ENCODE measurements around the gene OR2B2. TPM values are rescaled to one million over a fixed set of nuclear protein-coding genes. Genes with fewer than 3 reads are reported as not detected.
"Not testable (repeated sequence)": the region's sequence is repeated elsewhere in the genome, so short reads cannot be mapped to it uniquely, and the experiment has no call there.

OR2B2 gene
- polyA plus RNA-seq, 2 of the 4 experiments (the other 2 are of a cell fraction), result not detected

DNA sequence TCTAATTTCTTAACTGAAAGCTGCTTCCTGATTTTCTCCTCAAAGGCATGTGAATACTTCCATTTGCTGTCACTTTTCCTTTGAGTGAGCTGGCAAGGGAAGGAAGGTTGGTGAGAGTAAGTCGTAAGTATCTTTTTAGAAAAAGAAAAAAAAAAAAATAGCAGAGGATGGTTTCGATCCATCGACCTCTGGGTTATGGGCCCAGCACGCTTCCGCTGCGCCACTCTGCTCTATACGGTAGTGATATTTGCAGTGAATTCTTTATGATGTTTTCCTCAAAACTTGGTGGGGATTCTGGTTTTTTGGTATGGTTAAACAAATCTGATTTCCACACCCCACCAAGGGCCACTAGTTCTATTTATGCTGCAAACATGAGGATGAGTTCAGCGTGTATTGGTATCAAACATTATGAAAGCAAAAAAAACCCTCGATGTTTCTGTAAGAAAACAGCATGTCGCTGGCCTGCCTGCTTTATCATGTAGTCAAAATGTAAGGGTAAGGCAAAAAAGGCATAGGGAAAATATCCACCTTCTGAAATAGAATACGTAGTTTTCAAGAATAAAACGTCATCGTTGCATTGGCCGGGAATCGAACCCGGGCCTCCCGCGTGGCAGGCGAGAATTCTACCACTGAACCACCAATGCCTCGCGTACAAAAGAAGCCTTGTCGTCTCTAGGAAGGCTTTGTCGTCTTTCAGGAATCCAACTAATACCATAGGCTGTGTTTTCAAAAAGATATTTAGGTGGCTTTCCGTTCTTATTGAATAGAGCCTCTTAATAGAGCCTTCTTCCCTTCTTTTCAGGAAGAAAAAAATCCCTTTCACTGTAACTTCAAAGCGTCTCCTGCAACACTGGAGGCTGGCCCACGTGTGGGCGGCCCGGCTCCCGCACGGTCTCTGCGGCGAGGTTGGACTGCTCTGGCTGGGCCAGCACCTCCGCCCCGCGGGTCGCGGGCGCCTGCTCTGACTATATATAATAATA, 9.6 kb downstream of the OR2B2 start (continued):
- no peak for TF ChIP-seq PBX3 (IDR thresholded peaks at IDR 0.05)
- no peak for TF ChIP-seq HOXA7 (CRISPR knock-in tag; IDR thresholded peaks at IDR 0.05)
- TF ChIP-seq MAZ (IDR thresholded peaks at IDR 0.05; ENCODE audit: borderline replicate concordance, low read depth, low read length), result no peak
- TF ChIP-seq CBX2 (IDR thresholded peaks at IDR 0.05; ENCODE audit: borderline replicate concordance, low read depth), result no peak
- no peak for TF ChIP-seq FOSL2 (IDR thresholded peaks at IDR 0.05)
- no peak for TF ChIP-seq FOSL2 (CRISPR knock-in tag; IDR thresholded peaks at IDR 0.05)
- no peak for TF ChIP-seq ZNF302 (CRISPR knock-in tag; IDR thresholded peaks at IDR 0.05)
- TF ChIP-seq, protein P1, sequence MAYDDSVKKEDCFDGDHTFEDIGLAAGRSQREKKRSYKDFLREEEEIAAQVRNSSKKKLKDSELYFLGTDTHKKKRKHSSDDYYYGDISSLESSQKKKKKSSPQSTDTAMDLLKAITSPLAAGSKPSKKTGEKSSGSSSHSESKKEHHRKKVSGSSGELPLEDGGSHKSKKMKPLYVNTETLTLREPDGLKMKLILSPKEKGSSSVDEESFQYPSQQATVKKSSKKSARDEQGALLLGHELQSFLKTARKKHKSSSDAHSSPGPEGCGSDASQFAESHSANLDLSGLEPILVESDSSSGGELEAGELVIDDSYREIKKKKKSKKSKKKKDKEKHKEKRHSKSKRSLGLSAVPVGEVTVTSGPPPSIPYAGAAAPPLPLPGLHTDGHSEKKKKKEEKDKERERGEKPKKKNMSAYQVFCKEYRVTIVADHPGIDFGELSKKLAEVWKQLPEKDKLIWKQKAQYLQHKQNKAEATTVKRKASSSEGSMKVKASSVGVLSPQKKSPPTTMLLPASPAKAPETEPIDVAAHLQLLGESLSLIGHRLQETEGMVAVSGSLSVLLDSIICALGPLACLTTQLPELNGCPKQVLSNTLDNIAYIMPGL (CRISPR knock-in tag; IDR thresholded peaks at IDR 0.05; ENCODE audit: borderline replicate concordance), result 0 out of 2 replicates have a peak, but pooled peaks have one; percentile 43
- no peak for TF ChIP-seq BHLHE40 (IDR thresholded peaks at IDR 0.05; ENCODE audit: low read depth, low read length)
- TF ChIP-seq CEBPB (IDR thresholded peaks at IDR 0.05), result 0 out of 4 replicates have a peak, but pooled peaks of 1 of the 2 experiments have one; percentile 27
- TF ChIP-seq EP300 (IDR thresholded peaks at IDR 0.05), result no peak
- no peak for TF ChIP-seq TP53 (CRISPR knock-in tag; IDR thresholded peaks at IDR 0.05)
- TF ChIP-seq RCOR1 (IDR thresholded peaks at IDR 0.05; ENCODE audit: low read depth, low read length), result no peak
- TF ChIP-seq SREBF2 (IDR thresholded peaks at IDR 0.05), result peak; percentile 69
- no peak for TF ChIP-seq NPAS2 (CRISPR knock-in tag; IDR thresholded peaks at IDR 0.05; ENCODE audit: borderline replicate concordance)
- no peak for TF ChIP-seq RFX5 (IDR thresholded peaks at IDR 0.05)

- Histone ChIP-seq H3K4me1 (0 out of 3 replicates have a peak, but pooled peaks cover 3% of the 10 kb centered on the region), H3K4me3 (peak overlapping the region; percentile 62; the same call in 2 of the 3 replicates), H3K27ac (peak overlapping the region in 1 of 2 experiments; percentile 23; a peak in 1 of 6 replicates), H3K4me2 (peak overlapping the region; percentile 93), H3K9me3 (no peaks in the 10 kb centered on the region)
- ATAC-seq, result no peak
- FAIRE-seq, result no peak
- 78% methylated on average over 8 of the region's 8 CpGs for WGBS (ENCODE audit: missing lambda C conversion rate)
- no peak for TF ChIP-seq JUN (IDR thresholded peaks at IDR 0.05)
- POLR2A ChIA-PET, result interaction anchor here (1.0 to 1.4 kb wide), 3 partner anchors 9 to 94 kb away, joined by 4 to 9 read pairs (median 4); a partner anchor contains a TSS
- peak in 1 of 2 experiments; percentile 35 for DNase-seq (ENCODE audit: low read depth in 1 of 2, low spot score in 1 of 2)
- CTCF ChIA-PET, result no interaction called here
Measured at GRCh38 chr6:27901801-27902200, 10.4 kb downstream of the OR2B2 start.

DNA sequence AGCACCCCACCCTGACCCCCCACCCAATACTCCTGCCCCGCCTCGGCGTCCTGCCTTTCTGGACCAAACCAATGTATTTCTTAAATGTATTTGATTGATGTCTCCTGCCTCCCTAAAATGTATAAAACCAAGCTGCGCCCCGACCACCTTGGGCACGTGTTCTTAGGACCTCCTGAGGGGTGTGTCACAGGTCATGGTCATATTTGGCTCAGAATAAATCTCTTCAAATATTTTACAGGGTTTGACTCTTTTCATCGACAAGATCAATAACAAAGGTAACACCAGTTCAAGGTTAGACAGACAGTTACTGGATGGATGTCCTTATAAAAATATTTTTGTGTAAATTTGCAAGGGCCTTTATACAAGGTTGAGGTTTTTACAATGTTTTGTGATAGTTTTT, 12.0 kb downstream of the OR2B2 start:
- H3K4me2 ChIP-seq; CTCF ChIA-PET; POLR2A ChIA-PET; ATAC-seq; H3K4me3 ChIP-seq; DNase-seq (ENCODE audit: low read depth in 1 of 2, low spot score in 1 of 2); H3K9me3 ChIP-seq; FAIRE-seq; H3K27ac ChIP-seq: not testable (repeated sequence)
- H3K4me1 ChIP-seq, result peaks cover 12% of the 10 kb centered on the region; the same call in 2 of the 3 replicates
- 89% methylated on average over 7 of the region's 7 CpGs for WGBS (ENCODE audit: missing lambda C conversion rate)

GRCh38 chr6:27899543-27899942, 12.7 kb downstream of the OR2B2 start:
- Histone ChIP-seq H3K4me2 (no peak overlapping the region), H3K4me1 (peaks cover 12% of the 10 kb centered on the region; the same call in 2 of the 3 replicates), H3K9me3 (no peaks in the 10 kb centered on the region), H3K27ac (no peak overlapping the region), H3K4me3 (no peak overlapping the region)
- ChIA-PET CTCF (interaction anchor here (0.8 kb wide), 1 partner anchor 101 kb away, joined by 3 read pairs; no protein-coding TSS in a partner anchor), POLR2A (no interaction called here)
- DNase-seq (ENCODE audit: low read depth in 1 of 2, low spot score in 1 of 2) (no peak), FAIRE-seq (no peak), ATAC-seq (no peak)
- no peak for TF ChIP-seq HOXA7 (CRISPR knock-in tag; IDR thresholded peaks at IDR 0.05)
- TF ChIP-seq PHF8 (IDR thresholded peaks at IDR 0.05; ENCODE audit: borderline replicate concordance, low read depth), result no peak
- no peak for TF ChIP-seq JUN (IDR thresholded peaks at IDR 0.05)
